Dermis microvascular lymphatic vessel endothelial cell (primary cell): Measurements from ENCODE around the gene METTL4. TPM values are rescaled to one million over a fixed set of nuclear protein-coding genes. Genes with fewer than 3 reads are reported as not detected.
"Not testable (repeated sequence)": the region's sequence is repeated elsewhere in the genome, so short reads cannot be mapped to it uniquely, and the experiment has no call there.

Experiments used
- DNase-seq, 2 donors: peaks; one replicate each; pipeline versions ENCODE4 v3.0.0 to v3.0.0-alpha.2; 2010; ENCODE audit warnings: low read depth in 2 of 2
- total RNA-seq: library from RNA; depleted of rRNA; stranded (reverse); fragments of >200 nt; gene quantifications from 2 replicates; pipeline ENCODE4 v1.2.1, GENCODE V29; 2014

Gene METTL4
- total RNA-seq, 1 donor from 2014 or later, result 8.3 TPM

GRCh38 chr18:2564373-2564772 is 6.9 kb downstream of the METTL4 start:
- no peak for DNase-seq

GRCh38 chr18:2559249-2559648 is 12.1 kb downstream of the METTL4 start:
- DNase-seq, result no peak

GRCh38 chr18:2557536-2557935 is 13.8 kb downstream of the METTL4 start:
- no peak for DNase-seq

DNA sequence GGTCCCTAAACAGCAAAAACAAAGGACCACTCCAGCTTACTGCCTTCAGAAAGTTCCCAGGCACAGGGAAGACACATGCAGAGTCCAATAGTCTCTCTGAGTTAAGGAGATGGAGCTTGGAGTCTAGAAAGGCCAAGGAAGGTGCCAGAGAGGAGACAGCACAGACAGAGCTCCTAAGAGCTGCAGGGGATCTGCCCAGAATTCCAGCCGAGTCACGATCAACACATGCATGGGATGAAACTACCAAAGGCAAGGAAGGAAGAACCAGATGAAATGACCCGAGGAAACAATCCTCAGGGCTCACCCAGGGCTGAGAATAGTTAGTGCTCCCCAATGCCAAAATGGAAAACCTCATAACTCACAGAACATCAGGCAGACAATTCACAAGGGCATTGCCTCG is 15.4 kb downstream of the METTL4 start:
- DNase-seq, result no peak

DNA sequence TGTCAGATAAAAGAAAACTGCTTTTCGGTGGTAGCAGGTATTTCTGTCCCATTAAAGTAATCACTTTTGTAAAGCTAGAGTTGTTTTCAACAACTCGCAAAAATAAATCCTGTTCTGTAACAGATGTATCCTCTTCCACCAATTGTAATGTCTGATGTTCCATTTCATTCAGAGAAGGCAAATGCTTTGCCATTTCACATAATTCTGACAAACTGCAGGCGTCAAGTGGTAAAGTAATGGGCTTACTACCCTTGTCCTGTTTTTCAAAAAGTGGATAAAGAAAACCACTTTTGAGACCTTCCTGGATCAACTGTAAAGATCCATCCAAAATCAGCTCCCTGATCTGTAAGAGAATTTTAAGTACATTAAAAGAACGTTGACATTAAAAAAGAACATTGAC is 16.6 kb downstream of the METTL4 start:
- peak; percentile 17 to 52 for DNase-seq

GRCh38 chr18:2551425-2551824 is 19.9 kb downstream of the METTL4 start:
- DNase-seq, result no peak

GRCh38 chr18:2549462-2549861 is 21.8 kb downstream of the METTL4 start:
- DNase-seq, result no peak

DNA sequence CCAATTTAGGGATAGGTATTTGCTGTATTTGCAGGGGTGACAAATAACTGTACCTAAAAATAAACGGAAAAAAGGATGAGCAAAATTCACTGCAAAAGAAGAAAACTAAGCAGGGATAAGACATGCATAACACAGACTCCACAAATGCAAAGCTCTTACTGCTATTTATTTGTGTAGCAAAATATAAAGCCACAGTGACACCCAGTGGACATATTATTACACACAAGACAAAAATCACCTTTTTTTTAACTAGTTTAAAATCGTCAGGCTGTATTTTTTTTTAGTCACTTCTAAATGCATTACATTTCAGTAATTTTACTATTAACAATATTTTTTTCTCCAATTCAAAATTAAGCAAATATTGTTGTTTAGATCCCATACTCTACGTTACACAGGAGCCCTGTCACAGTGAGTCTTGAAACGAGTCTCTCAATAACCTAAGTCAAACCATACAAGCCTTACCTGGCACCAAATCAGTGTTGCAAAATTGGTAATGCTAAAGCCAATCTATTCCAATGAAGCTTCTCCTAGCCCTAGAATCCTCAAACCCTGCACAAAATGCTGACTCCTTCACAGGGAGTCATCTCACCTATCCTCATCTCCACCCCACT is 23.7 kb downstream of the METTL4 start:
- peak; percentile 61 to 75 for DNase-seq

DNA sequence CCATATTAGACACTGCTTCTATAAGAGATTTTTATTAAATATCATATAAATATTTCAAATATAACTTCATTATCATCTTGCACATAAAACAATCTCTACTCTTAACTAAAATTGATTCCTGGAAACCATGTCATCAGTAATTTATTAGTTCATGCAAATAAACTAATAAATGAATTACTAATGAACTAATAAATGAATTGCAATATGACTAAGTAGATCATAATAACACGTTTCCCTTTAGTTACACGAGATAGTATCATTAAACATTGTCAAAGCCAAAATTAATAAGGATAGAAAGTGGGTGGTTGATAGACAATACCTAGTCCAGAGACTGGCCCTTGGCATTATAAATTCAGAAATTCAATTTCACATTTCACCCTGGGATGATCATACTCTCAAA is 26.1 kb downstream of the METTL4 start:
- DNase-seq, result no peak

- peak; percentile 18 to 46 for DNase-seq
Measured at GRCh38 chr18:2541925-2542563, 29.3 kb downstream of the METTL4 start.

- DNase-seq, result no peak
Measured at GRCh38 chr18:2540575-2540974, 30.7 kb downstream of the METTL4 start.

DNA sequence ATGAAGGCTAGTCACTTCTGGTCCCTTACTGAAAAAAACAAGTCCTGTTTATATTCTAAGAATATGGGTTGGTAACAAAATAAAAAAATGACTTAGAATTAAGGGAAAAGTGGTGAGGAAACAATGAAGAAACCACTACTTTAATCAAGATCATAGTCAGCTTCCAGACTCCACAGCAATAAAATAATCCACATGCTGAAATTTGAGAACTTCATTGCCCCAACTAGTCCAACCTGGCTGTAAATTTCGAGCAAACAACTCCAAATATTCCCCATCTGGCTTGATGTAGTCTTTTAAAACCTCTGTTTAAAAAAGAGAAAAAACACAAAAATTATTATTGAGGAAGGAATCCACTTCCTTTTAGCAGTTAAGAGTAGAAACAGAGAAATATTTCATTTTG is 32.5 kb downstream of the METTL4 start:
- no peak for DNase-seq

GRCh38 chr18:2538236-2538635 is 33.1 kb downstream of the METTL4 start:
- DNase-seq, result no peak

DNA sequence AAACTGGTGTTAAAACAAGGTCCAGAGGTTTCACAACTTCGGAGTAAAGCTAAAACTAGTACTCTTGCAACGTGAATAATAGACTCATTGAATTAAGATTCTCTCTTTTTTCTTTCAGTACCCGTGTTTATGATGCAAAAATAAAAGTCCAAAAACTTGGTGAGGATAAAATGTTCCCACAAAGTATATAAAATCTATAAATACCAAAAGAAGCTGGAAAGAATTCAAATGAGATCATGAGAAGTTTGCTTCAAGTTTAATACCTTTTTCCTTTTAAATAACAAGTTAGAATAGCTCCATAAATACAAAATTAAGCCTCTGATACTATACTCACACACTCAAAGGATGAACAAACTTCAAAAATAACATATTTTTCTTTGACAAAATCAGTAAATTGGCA is 34.0 kb downstream of the METTL4 start:
- no peak for DNase-seq

DNA sequence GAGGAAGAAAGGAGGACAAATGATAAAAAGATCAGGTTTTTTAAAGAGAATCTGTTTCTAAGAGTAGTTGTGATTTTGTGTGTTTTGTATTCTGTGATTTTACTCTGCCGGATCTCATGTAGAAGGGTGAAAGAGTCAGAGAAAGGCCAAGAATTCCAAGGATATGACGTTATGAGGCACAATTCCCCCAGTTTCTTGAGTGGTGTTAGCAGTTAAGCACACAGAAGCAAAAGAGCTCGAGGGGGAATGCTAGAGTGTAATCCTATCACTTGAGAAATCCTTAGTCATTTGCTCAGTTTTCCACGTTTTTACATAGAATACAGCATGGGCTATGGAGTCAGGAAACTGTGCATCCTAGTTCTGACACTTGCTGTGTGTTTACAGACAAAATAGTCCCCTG is 34.8 kb downstream of the METTL4 start:
- no peak for DNase-seq

DNA sequence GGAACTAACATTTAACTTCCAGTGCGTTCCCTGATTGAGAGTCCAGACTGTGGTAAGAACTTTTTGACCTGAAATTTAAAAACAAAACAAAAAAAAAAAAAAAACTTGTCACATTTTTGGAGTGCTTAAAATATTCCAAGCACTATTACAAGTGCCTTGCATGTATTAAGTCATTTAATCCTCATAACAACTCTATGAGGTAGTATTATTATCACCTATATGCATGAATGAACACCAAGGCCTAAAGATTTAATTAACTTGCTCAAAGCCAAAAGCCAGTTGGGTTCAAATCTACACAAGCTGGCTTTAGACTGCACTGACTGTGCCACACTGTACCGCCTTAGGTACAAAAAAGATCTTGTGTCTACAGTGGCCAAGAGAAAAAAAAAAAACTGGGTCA is 35.2 kb downstream of the METTL4 start:
- no peak for DNase-seq

GRCh38 chr18:2535419-2535910 is 35.8 kb downstream of the METTL4 start:
- no peak for DNase-seq

- no peak for DNase-seq
Measured at GRCh38 chr18:2534906-2535305, 36.4 kb downstream of the METTL4 start.

DNA sequence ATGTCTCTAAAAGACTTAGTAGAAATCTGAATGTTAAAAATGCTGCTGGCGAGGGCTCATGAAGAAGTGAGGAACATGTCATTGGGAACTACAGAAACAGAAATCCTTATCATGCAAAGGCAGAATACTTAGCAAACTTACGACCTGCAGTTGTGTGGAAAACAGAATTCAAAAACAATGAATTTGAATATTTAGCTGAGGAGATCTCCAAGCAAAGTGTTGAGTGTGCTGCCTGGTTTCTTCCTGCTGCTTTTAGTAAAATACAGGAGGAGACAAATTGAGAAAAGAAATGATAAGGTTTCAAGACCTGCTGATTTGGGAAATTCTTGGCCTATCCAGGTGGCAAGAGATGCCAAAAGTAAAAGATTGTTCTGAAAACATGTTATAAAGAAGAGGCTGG is 38.5 kb downstream of the METTL4 start:
- no peak for DNase-seq

- DNase-seq, result no peak
Measured at GRCh38 chr18:2531751-2532150, 39.6 kb downstream of the METTL4 start.

GRCh38 chr18:2529154-2529553 is 42.2 kb downstream of the METTL4 start:
- no peak for DNase-seq

DNA sequence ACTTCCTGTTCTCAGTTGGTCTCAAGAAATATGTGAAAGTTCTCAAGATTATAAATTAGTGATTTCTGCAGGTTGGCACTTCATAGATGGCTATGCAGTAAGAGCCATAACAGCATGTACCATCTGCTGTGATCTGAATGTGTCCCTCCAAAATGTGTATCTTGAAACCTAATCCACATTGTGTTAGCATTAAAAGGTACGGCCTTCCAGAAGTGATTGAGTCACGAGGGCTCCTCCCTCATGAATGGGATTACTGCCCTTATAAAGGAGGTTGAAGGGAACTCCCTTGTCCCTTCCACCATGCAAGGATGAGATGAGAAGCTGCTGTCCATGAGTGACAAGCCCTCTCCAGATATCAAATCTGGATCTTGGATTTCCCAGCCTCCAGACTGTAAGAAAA is 45.0 kb downstream of the METTL4 start:
- DNase-seq, result no peak

GRCh38 chr18:2524794-2525198 is 46.5 kb downstream of the METTL4 start:
- DNase-seq, result not testable (repeated sequence)
